ENCODE results near the gene LAMB2.

- TF ChIP-seq CTCF (IDR thresholded peaks at IDR 0.05) (no peak), EZH2 (IDR thresholded peaks at IDR 0.05; ENCODE audit: borderline replicate concordance, insufficient read depth, low read depth, low read length, poor library complexity, severe bottlenecking) (no peak)
These were observed 24.4 kb upstream of the LAMB2 start for GRCh38 chr3:49157289-49157688.

All from B cell (primary cell).